ENCODE measurements around the gene EVI5L.

EVI5L gene

DNA sequence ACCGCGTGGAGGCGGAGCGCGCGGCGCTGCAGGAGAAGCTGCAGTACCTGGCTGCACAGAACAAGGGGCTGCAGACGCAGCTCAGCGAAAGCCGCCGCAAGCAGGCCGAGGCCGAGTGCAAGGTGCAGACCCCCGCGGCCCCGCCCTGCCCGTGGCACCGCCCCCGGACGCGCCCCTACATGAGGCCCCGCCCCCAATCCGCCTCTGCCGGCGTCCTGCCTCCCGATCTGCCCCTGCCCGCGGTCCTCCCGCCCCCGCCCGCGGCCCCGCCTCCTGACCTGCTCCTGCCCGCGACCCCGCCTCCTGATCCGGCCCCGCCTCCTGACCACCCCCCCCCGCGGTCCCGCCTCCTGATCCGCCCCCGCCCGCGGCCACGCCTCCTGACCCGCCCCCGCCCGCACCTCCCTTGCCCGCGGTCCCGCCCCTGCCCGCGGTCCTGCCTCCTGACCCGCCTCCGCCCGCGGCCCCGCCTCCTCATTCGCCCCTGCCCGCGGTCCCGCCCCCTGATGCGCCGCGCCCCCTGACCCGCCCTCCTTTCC lies 32.5 kb downstream of the EVI5L start:
- no peak for DNase-seq

DNA sequence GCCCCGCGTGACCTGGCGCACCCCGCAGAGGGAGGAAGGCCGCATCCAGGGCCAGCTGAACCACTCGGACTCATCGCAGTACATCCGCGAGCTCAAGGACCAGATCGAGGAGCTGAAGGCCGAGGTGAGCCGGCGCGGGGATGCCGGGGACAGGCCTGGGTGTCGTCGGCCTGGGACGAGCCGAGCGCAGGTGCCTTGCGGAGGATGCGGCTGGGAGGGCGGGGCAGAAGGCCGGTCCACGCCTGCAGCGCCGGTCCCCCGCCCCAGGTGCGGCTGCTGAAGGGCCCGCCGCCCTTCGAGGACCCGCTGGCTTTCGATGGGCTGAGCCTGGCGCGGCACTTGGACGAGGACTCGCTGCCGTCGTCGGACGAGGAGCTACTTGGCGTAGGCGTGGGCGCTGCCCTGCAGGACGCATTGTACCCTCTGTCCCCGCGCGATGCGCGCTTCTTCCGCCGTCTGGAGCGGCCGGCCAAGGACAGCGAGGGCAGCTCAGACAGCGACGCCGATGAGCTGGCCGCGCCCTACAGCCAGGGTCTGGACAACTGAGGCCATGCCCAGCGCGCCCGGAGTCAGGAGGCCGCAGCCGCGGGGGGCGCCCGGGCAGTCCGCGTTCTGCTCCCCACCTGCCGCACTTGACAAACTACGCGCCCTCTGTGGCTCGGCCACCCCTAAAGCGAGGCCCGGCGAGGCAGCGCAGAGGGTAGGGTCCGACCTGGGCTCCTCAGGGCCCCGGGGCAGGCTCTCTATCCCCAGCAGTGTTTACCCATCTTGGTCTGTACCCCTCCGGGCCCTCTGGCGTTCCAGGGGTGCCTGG lies 33.3 kb downstream of the EVI5L start:
- no peak for DNase-seq

DNA sequence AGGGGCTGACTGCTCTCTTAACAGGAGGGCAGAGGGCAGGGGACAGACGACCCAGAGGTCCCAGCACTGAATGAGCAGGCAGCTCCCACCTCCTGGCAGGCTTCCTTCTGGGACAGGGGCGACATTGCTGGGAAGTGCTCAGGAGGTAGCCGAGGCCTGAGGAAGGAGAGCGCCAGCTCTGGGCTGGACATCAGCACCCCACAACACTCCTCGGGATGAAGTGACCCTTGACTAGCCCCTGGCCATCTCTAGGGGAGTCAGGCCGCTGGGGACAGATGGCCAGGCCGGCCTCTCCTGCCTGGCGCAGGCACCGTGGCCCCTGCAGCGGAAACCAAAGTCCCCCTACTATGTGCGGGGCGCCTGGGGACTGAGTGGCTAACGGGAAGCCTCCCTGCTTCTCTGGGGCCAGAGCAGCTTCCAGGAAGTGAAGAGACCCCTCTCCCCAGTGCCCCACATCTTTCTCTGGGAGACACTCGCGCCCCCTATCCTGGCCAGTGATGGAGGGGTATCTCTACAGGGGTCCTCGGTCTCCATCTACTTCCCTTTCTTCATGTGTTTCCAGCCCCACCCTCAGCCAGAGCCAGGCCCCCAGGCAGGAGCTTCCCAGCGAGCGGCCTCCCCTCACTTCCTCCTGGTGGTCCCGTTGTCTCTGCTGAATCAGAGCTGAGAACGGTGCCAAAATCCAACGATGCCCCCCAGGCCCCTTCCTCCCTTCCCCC lies 34.1 kb downstream of the EVI5L start:
- DNase-seq = no peak

DNA sequence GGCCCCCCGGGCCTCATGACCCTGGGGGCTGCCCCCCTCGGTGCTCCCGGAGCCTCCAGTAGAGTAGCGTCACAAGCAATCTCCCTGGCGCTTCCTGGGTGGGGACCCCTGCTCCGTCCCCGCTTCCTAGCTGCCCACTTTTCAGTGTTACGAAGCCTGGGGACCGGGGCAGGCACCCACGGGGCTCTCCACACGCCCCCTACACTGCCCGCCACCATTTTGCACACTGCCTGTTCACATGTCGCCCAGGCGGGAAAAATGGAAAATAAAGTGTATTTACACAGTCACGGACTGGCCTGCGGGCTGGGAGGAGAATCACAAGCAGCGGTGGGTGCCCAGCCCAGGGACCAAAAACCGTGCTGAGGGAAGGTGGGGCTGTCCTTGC lies 34.7 kb downstream of the EVI5L start:
- no peak for DNase-seq

DNA sequence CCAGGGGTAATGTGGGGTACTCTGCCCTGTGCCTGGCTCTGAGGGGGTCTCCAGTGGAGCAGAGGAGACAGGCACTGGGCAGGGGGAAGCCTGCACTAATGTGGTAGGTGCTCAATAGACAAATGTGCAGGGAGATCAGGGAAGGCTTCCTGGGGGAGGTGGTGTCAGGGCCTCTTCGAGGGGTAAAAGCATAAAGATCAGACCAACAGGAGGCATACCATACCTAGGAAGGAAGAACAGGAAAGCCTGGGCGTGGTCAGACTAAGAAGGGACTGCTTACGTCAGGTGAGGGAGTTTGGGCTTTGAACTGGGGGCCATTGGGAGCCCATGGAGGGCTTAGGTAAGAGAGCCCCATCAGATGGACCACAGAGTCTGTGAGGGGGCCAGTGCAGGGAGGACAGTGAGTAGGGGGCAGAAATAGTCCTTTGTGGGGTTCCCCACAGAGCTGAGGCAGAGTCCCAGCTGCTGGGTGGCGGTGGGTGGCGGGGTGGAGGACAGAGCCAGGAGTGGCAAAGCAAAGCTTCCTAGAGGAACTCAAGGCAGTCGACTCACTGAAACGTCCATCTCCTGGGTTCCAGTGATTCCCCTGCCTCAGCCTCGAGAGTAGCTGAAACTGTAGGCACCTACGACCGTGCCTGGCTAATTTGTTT lies 35.4 kb downstream of the EVI5L start:
- DNase-seq = no peak

DNA sequence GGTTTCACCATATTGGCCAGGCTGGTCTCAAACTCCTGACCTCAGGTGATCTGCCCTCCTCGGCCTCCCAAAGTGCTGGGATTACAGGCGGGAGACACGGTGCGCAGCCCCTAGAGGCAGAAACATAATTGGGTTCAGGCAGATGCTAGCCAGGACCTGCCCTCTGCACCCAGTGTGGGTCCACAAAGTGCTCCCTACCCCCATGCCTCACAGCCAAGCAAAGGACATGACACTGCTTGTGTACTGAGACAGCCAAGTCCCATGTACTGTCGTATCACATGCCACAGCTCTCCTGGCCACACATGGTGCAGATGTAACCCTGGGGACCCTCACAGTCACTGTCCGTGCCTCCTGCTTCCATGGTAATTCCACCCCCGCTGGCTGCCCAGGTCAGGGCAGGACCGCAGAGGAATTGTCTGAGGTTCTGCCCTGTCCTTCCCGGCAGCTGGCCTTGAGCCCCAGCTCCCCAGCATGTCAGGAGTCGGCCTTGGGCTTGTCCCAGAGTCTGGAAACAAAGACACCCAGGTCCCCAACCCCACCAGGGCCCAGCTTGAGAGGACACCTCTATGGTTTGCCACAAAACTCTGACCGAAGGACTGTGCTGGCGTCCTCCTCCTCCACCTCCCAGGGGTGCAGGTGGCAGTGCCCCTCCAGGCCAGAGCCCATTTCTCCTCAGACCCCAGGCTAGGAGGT lies 36.5 kb downstream of the EVI5L start:
- DNase-seq = no peak

DNA sequence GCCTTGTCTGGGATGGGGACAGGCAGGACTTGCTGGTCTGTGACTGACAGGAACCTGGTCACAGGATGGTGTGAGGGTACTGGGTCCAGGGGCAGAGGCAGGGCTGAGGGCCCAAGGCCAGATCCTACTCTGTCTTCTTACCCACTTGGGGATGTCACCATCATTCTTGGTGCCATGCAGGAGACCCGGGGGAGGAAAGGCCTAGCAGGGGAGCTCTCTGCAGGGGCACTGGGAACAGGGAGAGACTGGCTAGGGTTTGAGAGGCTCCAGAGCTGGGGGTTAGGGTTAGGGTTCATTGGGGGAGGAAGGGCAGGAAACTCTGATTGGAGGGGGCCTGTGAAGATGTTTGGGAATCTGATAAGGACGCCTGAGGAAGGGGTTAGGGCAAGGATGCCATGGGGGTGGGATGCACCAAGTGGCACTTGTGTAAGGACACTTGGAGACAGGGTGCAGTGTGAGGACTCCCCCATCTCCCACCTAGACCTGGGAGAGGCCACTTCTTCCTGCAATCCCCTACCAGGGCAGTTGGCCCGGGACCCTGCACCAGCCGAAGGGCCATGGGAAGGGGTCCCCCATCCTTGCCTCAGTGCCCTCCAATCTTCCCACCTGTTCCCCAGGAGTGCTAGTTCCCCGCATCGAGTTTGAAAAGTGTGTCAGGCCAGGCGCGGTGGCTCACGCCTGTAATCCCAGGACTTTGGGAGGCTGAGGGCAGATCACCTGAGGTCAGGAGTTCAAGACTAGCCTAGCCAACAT lies 37.2 kb downstream of the EVI5L start:
- no peak for DNase-seq

DNA sequence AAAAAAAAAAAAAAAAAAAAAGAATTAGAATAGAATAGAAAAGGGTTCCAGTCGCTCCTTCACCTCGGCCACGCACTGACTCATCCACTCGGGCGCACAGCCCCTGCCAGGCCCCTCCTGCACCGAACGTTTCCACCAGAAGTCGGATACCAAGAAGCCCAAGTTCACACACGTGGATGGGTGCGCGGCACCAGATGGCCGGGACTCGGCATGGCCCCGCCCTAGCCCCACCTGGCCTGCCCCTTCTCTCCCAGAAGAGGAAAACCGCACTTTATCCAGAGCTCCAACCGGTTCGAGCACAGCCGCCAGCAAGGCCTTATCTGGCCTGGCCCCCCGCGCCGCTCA lies 38.3 kb downstream of the EVI5L start:
- DNase-seq = no peak

DNA sequence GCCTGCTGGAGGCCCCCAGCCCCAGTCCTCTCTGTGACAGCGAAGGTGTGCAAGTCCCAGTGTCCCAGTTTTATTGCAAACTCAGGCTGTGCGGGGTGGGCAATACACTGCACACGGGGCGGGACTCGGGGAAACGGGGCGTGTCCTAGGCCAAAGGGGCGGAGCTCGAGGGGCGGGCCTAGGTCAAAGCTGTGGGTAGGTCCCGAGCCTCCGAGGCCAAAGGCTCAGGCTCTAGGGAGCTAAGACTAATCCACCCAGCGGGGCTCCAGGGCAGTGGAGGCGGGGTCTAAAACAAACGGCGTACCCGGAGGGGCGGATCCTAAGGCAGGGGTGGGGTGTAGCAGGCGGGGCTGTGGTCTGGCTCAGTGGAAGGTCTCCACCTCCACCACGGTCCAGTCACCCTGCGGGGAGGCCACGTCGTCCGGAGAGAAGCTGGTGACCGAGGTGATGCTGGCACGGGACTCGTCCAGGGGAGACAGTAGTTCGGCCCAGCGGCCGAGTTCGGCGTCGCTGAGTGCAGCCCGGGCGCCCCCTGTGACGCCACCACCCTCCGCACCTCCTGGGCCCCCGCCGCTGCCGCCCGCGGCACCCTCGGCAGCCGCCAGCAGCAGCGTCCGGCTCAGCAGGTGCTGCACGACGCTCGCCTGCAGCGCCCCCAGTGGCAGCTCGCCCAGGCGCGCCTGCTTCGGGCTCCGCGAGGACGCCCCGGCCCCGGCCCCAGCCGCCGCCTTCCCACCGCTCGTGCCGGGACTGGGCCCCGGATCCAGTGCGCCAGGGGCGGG lies 38.8 kb downstream of the EVI5L start:
- DNase-seq = no peak

DNA sequence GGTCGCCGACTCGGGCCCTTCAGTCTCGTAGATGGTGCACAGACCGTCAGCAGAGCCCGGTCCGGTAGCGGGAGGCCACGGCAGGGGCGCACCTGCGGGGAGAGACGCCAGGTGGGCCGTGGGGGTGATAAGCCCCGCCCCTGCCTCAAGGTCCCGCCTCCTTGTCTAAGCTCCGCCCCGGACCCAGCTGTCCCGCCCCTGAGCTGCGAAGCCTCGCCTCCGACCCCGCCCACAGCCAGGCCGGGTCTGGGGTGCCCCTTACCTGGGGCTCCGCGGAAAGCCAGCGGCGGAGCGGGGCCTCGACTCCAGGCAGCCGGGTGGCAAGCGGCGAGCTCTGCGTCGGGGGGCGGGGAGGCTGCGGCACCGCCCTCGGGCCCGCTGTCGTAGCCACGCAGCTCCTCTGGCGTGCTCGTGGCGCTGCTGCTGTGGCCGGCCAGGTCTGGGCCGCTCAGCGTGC lies 39.5 kb downstream of the EVI5L start:
- DNase-seq = no peak

DNA sequence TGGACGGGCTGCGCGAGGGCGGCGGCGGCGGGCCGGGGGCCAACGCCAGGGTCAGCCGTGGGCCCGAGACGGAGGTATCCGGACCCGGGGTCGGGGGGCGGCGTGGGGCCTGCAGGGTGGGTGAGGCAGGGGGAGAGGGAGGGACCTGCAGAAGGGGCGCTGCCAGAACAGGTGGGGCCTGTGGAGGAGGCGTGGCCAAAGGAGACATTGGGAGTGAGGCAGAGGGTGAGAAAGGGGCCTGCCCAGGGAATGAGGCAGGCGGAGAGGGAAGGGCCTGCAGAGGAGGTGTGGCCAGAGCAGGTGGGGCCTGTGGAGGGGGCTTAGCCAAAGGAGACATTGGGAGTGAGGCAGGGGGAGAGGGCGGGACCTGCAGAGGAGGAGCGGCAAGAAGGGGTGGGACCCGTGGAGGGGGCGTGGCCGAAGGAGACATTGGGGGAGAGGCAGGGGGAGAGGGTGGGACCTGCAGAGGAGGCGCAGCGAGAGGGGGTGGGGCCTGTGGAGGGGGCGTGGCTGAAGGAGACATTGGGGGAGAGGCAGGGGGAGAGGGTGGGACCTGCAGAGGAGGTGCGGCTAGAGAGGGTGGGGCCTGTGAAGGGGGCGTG lies 40.0 kb downstream of the EVI5L start:
- peak; percentile 21 for DNase-seq

DNA sequence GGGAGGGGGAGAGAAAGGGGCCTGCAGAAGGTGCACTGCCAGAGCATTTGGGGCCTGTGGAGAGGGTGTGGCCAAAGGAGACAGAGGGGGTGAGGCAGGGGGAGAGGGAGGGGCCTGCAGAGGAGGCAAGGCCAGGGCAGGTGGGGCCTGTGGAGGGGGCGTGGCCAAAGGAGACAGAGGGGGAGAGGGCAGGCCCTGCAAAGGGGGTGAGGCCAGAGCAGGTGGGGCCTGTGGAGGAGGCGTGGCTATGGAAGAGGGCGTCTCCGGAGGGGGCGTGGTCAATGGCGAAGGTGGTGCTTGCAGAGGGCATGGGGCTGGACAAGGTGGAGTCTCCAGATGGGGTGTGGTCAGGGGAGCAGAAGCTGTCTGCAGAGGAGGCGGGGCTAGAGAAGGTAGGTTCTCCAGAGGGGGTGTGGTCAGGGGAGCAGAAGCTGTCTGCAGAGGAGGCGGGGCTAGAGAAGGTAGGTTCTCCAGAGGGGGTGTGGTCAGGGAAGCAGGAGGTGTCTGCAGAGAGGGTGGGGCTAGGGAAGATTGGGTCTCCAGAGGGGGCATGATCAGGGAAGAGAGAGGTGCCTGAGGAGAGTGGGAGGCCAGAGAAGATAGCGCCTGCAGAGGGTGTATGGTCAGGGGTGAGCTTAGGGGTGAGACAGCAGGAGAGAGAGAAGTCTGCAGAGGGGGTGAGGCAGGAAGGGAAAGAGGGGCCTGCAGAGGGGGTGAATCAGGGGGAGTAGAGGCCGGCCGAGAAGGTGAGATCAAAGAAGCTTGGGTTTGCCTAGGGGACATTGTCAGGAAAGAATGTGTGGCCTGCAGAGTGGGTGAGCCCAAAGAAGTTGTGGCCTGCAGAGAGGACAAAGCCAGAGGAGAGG lies 40.8 kb downstream of the EVI5L start:
- peak; percentile 30 for DNase-seq

DNA sequence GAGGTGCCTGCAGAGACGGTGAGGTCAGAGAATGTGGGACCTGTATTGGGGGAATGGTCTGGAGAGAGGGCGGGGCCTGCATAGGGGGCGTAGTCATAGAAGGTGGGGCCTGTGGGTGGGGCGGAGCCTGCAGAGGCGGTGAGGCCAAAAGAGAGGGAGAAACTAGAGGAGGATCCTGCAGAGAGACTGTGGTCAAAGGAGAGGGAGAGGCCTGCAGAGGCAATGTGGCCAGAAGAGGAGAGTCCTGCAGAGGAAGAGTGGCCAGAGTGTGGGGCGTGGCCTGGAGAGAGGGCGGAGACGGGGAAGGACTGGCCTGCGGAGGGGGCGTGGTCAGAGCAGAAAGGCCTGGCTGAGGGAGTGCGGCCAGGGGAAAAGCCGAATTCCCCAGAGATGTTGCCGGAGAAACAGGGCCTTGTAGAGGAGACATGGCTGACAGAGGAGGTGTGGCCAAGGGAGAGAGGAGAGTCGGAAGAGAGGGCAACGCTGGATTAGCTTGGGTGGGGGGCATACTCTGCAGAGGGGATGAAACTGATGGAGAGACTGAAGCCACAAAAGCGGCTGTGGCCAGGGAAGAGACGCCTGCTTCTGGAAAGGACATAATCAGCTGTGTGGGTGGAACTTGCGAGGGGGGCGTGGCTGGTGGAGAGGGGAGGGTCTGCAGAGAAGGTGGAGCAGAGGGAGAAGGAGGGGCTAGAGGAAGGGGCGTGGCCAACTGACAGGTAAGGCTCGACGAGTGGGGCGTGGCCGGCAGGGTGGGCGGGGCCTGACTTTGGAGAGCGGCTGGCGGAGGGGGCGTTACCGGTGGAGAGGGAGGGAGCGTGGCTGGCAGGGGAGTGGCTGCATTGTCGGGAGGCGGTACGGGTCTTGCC lies 41.7 kb downstream of the EVI5L start:
- DNase-seq = peak; percentile 24

DNA sequence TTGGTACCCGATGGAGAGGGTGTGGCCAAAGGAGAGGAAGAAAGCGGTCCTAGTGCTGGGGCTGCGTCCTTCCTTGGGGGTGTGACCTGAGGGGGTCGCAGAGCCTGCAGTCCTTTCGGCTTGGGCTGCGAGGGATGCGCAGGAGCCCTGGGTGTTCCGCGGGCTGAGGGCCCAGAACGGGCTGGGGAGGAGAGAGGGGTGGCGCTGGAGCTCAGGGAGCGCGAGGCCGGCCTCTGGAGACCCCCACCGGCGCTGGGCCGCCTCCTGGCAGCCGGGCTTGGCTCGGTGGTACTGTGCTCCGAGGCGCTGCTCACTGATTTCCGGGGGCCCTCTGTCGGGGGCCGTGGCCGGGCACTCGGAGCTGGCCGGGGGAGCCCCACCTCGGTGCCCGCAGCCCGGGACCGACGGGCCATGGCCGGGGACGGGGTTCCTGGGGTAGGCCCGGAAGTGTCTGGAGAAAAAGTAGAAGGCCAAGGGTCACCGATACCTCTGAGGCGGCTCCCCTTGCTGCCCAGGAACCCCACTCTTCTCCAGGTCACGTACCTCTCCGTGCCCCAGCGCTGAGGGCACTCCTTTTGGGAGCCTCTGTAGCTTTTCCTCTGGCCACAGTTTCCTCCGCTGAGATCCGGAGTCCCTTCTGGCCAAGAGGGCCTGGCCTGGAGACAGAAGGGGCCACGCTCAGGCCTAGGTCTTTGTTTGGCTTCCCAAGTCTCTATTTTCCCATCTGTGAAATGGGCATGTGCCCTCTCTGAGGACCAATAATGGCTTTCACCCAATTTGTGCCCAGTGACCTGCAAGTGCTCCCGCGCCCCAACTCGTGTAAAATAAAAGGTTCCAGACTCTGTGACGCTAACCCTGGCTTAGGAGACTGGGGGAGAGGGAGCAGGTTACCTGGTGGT lies 42.5 kb downstream of the EVI5L start:
- DNase-seq = no peak

DNA sequence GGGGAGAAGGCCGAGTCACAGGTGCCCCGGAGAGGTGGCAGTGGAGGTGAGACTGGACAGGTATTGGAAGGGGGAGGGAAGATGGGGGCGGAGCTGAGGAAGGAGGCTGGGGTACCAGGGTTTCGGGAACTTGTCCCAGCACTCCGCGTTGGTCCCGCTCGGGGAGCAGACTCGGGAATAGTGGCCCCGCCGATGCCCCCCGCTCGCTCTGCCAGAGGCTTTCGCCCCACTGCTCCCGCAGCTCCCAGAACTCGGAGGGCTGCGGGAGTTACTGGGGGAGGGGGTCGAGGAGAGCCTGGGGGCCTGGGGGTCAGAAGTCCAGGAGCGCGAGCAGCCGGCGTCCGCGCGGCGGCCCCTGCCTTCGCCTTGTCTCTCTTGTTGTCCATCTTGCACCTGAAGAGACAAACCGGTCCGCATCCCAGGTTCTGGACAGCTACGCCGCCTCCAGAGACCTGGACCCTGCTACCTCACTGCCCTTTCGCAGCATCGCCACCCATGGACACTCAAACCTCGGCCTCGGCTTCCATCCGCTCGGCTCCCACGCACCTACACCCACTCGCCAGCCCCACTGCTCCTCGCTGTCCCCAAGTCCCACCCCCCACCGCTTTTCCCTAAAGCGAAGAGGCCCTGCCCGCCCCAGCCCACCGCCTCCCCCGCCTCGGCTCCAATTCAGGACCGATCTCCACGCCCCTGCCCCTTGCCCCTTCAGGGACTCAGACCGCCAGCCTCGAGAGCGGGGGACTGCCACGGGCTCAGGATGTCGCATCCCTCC lies 43.5 kb downstream of the EVI5L start:
- no peak for DNase-seq

DNA sequence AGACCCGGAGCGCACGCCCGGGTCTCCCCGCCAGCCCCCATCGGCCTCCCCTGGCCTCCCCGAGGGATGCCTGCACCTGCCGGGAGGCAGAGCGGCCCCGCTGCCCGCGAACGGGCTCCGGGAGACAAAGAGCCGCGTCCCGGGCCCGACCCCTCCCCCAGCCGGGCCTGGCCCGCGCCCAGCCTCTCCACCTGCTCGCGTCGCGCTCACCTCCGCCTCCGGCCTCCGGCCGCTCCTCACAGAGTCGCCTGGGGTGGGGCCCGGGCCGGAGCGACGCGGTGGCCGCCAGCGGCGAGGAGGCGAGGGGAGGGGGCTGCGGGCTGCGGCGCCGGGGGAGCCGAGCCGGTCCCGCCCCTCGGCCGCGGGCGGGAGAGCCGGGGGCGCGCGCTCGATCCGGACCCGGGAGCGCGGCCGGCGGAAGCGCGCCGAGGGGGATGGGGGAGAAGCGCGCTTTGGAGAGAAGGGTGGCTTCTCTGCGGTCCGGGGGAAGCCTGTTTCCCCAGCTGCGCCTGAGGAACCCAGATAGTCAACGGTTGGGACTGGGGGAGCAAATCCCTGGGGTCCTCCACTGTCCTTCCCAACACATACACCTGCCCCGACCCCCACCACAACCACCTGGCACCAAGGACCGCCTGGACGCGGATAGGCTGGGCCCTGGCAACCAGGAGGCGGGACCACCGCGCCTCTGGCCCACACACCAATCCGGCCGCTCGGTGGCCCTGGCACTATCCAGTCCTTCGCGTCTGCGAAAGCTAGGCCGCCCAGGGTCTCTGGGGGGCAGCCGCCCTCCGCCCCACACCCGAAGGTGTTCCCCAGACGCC lies 44.3 kb downstream of the EVI5L start, which contains the start of gene PRR36:
PRR36 (minus strand) TSS at position 315 of the 821 bp plus-strand sequence. CDS start 701 bp downstream, outside the sequence.
- DNase-seq = no peak
